ENCODE measurements around the gene CRTAC1. TPM values are rescaled to one million over a fixed set of nuclear protein-coding genes. Genes with fewer than 3 reads are reported as not detected.

Gene CRTAC1
- total RNA-seq, 1 experiment from 2014 or later = 0.46 TPM

DNA sequence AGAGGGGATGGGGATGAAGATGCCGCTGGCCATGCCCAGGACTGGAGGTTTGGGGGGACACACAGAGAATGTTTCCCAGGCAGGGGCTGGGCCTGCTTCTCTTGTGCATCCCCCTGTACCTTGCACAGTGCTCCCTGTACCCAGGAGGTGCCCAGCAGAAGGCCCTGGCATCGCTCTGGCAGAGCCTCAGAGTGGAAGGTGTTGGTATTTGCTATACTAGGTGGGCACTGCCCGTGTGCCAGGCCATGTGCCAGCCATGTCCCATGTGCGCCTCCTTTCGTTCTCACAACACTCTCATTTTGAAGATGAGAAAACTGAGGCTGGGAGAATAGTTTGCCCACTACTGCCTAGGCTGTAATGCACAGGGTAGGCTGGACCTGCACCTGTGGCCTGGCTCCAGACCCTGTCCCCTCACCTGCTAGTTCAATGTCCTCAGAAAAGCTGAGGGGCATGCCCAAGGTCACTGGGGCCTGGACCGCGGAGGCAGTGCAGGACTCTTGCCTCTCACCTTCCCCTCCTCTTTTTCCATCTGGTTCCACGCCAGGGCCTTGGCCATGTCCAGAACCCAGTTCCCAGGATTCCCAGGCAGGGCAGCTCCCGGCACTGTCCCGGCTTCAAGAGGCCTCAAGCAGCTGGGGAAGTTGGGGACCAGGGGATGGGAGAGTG, 116.1 kb downstream of the CRTAC1 start:
- Histone ChIP-seq H3K9ac (ENCODE audit: extremely low read depth, insufficient read length, low read length) (no peak overlapping the region), H2AK5ac (ENCODE audit: insufficient read length, low read length) (no peak overlapping the region), H3K27me3 (ENCODE audit: insufficient read depth, low read length) (no peaks in the 10 kb centered on the region), H3K4ac (ENCODE audit: low read depth, low read length) (no peak overlapping the region), H3K79me1 (ENCODE audit: insufficient read depth, low read depth, low read length, poor library complexity, severe bottlenecking) (no peaks in the 10 kb centered on the region), H2BK5ac (ENCODE audit: insufficient read length, low read length) (no peak overlapping the region), H2BK20ac (ENCODE audit: low read depth, low read length, poor library complexity, severe bottlenecking) (no peak overlapping the region), H2BK12ac (ENCODE audit: insufficient read length, low read depth, low read length) (no peak overlapping the region), H3K4me1 (ENCODE audit: insufficient read depth, low read length) (no peaks in the 10 kb centered on the region), H4K8ac (replicated peaks; ENCODE audit: insufficient read length, low read depth, low read length) (no peak overlapping the region), H3K9me3 (ENCODE audit: control insufficient read depth, low read depth, low read length) (no peaks in the 10 kb centered on the region), H4K20me1 (ENCODE audit: control insufficient read depth, insufficient read depth, insufficient read length) (no peaks in the 10 kb centered on the region), H2BK15ac (ENCODE audit: low read depth, low read length) (no peak overlapping the region), H3T11ph (ENCODE audit: low read length) (no peak overlapping the region), H3K18ac (ENCODE audit: insufficient read length, low read depth, low read length) (no peak overlapping the region), H2BK120ac (ENCODE audit: low read depth, low read length, poor library complexity, severe bottlenecking) (no peak overlapping the region), H3K23me2 (ENCODE audit: insufficient read length, low read depth, low read length, poor library complexity, severe bottlenecking) (no peaks in the 10 kb centered on the region), H2AFZ (ENCODE audit: low read length) (no peak overlapping the region), H3K14ac (ENCODE audit: insufficient read depth, low read length) (no peak overlapping the region; the same call in 1 of the 2 replicates), H4K91ac (ENCODE audit: insufficient read length, low read depth, low read length) (no peak overlapping the region), H3K23ac (ENCODE audit: insufficient read length, low read depth, low read length) (no peak overlapping the region), H3K79me2 (ENCODE audit: insufficient read depth, low read length) (no peaks in the 10 kb centered on the region), H4K5ac (ENCODE audit: insufficient read length, low read depth, low read length) (no peak overlapping the region), H3K27ac (ENCODE audit: insufficient read length, low read depth, low read length) (no peak overlapping the region), H3K56ac (ENCODE audit: insufficient read length, low read depth, low read length) (no peak overlapping the region), H3K4me2 (ENCODE audit: insufficient read depth, insufficient read length, low read length) (no peak overlapping the region)
- no peaks in the 10 kb centered on the region for H3K36me3 Mint-ChIP-seq (ENCODE audit: insufficient read depth in 1 of 3, low read depth in 3 of 3)
- H3K27me3 Mint-ChIP-seq (ENCODE audit: low read depth) = peaks cover 56% of the 10 kb centered on the region
- no peaks in the 10 kb centered on the region for H3K9me3 Mint-ChIP-seq
- H3K27ac Mint-ChIP-seq = no peak overlapping the region
- H3K4me3 Mint-ChIP-seq = no peak overlapping the region
- H3K4me1 Mint-ChIP-seq = peaks cover 0 to 13% of the 10 kb centered on the region in 2 experiments; a peak in 2 of 4 replicates
- no CpG with 5 or more reads among the region's 10 CpGs for WGBS (ENCODE audit: extremely low coverage, insufficient read length, low lambda C conversion rate)
- TF ChIP-seq, protein P1, sequence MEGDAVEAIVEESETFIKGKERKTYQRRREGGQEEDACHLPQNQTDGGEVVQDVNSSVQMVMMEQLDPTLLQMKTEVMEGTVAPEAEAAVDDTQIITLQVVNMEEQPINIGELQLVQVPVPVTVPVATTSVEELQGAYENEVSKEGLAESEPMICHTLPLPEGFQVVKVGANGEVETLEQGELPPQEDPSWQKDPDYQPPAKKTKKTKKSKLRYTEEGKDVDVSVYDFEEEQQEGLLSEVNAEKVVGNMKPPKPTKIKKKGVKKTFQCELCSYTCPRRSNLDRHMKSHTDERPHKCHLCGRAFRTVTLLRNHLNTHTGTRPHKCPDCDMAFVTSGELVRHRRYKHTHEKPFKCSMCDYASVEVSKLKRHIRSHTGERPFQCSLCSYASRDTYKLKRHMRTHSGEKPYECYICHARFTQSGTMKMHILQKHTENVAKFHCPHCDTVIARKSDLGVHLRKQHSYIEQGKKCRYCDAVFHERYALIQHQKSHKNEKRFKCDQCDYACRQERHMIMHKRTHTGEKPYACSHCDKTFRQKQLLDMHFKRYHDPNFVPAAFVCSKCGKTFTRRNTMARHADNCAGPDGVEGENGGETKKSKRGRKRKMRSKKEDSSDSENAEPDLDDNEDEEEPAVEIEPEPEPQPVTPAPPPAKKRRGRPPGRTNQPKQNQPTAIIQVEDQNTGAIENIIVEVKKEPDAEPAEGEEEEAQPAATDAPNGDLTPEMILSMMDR (conservative IDR thresholded peaks at IDR 0.05) = no peak
- DNase-seq = no peak

Data from H9 (cell line).